GM18517 (cell line): ENCODE results near the gene ZIM2.

Experiments used
- ATAC-seq: cut with Tn5 transposase; IDR thresholded peaks from one replicate; pipeline ENCODE4 v1.9.1; 2021; ENCODE audit warnings: mild to moderate bottlenecking, moderate library complexity; ENCODE audit not compliant: unreplicated experiment

Gene ZIM2

DNA sequence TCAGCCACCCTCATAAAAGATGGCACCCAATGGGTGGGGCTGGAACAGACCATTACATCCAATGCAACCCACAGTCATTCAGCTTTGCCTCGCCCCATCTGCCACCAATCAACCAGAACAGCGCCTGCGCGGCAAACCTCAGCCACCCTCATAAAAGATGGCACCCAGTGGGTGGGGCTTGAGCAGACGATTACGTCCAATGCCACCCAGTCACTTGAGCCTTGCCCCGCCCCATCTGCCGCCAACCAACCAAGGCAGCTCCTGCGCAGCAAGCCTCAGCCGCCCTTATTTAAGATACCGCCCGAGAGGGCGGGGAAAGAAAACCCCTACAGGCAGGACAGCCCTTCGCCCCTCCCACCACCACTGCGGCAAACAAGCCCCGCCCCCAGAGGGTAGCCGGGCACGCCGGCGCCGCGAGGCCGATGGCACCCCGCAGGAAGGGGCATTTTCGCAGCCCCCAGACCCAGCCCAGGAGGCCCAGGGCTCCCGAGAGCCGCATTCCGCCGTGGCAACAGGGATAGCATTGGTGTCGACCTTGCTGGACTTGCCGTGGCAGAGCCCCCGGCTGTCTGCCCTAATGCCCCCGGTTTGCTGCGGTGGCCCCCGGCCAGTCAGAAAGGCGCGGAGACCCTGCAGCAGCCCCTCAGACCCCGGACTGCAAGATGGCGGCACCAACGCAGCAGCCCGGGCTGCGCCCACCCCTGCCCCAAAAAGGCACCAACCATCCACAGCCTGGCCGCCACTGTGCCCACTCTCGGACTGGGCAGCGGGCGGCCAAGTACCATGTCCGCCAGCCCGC, 675 bp downstream of the ZIM2 start:
- ATAC-seq = no peak

DNA sequence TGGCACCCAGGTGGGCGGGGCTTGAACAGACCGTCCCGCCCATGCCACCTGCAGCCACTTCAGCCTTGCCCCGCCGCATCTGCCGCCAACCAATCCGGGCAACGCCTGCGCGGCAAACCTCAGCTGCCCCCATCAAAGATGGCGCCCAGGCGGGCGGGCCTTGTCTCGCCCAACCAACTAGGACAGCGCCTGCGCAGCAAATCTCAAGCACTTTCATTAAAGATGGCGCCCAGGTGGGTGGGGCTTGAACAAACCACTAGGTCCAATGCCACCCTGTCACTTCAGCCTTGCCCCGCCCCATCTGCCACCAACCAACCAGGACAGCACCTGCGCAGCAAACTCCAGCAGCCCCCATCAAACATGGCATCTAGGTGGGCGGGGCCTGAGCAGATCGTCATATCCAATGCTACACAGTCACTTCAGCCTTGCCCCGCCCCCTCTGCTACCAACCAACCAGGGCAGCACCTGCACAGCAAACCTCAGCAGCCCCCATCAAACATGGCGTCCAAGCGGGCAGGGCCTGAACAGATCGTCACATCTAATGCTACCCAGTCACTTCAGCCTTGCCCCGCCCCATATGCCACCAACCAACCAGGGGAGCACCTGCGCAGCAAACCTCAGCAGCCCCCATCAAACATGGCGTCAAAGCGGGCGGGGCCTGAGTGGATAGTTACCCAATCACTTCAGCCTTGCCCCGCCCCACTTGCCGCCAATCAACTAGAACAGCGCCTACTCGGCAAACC, 1.4 kb downstream of the ZIM2 start:
- no peak for ATAC-seq

DNA sequence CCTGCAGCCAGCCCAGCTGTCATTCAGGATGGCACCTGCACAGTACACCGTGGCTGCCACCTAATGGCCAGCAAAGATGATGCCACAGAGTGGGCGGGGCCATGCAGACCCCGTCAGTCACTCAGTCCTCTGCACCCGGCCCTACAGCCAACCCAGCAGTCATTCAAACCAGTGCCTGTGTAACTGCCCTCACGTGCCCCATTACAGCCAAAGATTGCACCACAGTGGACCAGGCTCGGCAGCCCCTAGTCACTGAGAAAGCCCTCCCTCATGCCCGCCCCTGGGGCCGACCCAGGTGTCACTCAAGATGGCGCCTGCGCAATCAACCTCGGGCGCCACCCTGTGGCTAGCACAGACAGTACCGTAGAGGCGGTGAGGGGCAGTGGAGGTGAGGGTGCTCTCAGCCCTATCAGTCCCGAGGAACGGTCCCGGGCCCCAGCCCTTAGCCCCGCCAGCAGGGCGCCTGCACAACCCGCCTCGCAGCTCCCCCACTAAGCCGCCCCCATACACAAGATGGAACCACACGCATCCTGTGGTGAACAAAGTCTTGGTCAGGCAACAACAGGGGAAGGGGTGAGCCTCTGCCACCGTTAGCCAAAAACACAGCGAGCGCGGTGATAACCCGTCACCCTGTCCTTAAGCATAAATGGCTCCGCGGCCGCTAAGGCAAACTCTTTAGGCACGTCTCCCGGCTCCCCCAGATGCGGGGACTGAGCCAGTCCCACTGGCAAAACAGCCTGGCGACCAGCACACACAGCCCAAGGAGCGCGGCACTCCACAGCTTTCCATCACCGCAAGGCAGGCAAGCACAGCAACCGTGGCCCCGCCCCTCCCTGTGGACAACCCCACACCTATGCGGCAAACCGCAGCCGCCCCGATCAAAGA, 2.3 kb downstream of the ZIM2 start:
- ATAC-seq = no peak

DNA sequence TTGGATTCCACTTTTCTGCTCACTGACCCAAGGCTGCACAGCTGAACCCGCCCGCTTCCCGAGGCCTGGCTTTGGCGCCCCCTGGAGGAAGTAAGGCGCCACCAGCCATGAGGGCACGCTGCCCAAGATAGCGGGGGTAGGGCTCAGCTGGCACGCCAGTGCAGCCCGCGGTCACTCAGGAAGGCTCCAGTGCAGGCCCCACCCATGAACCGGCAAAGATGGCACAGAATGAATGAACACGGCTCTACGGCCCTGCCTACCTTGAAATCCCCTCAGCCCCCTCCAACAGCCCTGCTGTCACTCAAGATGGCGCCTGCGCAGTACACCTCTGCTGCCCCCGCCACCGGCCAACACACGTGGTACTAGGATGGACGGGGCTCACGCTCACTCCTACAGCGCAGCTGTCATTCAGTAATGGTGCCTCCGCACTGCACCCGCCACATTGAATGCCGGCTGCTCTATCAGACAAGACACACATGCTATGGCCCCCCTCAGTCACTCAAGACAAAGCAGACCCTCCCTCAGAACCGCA, 3.0 kb downstream of the ZIM2 start:
- no peak for ATAC-seq

DNA sequence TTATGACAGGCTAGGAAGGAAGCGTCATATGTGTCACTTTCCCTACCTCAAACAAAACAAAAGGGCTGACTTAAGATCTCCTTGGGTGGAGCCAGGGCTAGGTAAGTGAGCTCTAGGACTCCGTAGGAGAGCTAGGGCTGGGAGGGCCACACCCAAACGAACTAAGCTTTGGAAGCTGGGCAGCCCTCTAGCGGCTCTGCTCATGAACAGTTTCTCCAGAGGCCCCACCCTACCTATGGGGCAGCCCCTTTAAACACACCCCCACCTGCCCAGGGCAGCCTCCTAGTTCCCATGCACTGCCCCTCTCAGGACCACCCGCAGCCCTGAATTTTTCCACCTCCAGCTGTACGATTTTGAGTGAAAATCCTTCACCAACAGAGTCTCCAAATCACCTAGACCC, 3.5 kb downstream of the ZIM2 start:
- no peak for ATAC-seq

DNA sequence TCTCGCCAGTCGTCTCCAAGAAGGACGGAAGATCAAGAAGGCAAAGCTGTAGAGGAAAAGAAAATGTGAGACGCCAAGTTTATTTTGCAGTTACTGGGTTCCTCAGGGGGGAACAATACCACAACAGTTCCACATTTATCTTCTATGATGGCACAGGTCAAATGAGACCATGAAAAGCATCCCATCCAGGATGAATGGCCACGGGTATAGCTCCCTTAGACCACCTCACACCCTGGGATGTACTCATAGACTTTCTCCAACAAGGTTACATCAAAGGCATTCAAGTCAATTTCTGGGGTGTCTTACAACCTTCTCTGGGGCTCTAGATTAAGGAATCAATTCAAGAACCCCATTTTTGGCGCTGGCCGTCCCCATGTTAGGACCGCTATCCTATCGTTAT, 4.5 kb downstream of the ZIM2 start:
- ATAC-seq = no peak

DNA sequence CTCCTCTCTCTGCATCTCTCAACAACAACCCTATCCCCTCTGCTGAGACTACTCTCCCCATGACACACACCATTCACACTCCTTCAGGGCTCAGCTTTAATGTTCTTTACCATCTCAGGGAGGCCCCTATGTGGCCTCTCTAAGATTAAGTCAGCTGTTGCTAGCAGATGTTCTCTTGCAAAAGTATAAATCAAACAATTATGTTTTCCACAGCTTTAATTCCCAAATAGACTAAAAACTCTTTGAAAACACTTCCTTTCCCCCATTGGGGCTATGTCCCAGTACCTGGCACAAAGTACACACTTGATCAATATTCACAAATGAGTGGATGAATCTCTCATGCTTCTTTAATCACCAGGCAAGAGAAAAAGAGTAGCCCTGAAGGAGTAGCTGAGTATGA, 5.1 kb downstream of the ZIM2 start:
- ATAC-seq = no peak

DNA sequence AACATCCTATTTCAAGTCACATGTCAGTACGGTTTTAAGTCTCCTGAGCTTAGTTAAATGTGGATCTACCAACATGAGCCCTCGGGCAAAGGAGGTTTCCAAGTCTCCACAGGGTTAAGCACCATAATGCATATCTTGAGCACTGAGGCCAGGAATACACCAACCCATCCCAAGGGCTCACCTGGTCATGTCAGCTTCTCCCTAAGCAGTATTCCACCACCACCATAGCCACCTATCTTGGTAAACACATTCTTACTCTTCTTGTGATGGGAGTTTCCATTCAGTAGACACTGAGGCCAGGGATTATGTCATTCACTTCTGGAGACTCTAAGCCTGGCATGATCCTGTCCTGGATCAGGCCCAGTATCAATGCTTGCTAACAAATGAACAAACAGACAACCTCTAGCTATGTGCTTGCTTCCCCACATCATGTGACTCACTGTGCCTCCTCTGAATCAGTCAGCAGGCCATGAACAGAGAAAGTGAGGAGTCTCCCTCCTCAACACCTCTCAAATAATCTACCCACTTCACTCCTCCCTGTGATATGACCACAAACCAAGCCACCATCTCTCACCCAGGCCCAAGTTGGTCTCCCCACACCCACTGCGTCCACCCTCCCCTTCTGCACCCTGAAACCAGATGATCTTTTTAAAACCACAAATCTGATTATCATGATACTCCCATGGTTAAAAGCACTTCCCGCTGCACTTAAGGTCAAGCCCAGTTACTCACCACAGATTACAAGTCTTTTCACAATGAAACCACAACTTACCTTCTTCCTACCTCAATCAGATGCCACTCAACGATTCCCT, 5.8 kb downstream of the ZIM2 start:
- ATAC-seq = no peak

DNA sequence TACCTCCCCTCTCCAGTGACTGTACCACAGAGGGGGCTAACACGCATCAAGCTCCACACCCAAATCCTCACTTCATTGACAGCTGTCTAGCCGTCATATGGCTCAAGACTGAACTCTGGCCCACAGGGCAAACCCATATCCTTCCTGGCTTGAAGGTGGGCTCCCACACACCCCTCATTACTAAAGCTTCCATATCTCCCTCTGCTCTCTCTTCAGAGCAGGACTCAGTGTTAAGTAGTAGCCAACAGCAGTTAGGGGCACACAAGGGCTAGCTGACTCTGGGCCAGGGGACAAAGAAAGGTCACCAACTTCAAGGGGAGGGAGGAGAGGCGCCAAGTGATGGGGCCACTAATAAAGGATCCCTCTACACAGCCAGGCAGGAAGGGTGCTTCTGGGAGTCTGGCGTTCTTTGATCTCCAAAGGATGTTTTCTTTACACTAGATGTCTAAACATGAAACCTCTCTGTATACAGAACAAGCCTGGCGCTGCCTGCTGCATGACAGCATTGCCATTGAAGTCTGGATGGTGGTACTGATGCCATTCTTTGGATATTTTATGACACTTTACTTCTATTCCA, 8.1 kb downstream of the ZIM2 start:
- no peak for ATAC-seq

DNA sequence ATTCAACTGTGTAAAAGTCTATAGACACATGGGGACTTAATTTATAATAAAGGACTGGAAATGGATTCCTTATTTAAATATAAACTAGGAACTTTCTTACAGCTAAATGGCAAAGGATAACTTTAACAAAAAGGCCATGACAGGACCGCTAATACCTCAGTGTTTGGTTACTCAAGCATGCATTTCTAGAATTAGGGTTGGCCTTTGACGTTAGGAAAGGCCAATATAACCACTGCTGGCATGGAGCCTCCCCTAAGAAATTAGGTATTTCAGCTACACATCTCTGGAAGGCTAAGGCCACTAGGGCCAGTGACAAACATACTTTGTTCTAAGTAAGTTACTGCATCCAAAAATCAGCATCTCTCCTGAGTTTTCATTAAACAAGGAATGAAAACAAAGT, 9.3 kb downstream of the ZIM2 start:
- ATAC-seq = no peak

DNA sequence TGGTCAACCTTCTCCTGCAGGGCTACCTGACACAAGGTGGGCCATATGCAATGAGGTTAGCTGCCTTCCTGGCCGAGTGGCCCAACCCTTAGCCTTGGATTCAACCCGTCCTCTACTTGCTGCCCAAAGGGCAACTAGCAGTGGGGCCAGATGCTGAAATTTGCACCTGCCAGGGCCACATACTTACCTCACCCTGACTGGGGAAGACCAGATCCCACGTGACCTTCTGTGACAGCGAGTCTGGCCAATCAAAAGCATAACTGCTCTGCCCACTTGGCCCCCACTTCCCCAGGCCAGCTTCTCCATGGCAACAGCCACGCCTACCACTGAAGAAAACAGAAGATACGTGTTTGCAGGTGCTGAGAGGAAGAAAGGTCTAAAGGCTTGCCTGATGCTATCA, 10.9 kb downstream of the ZIM2 start:
- no peak for ATAC-seq

DNA sequence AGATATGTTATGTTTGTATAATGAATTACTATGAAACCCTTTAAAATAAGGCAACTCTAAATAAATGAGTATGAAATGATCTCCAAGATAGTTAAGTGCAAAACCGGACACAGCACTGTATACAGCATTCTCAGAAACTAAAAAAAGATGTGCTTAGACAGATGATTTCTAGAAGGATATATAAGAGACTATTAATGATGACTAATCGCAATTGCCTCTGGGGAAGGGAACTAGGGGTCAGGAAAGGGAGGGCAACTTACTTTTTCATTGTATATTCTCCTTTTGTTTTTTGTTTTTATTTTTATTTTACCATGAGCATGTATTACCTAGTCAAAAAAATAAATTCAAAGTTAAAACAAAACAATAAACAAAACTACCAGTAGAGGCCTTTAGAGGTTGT, 12.8 kb downstream of the ZIM2 start:
- no peak for ATAC-seq

DNA sequence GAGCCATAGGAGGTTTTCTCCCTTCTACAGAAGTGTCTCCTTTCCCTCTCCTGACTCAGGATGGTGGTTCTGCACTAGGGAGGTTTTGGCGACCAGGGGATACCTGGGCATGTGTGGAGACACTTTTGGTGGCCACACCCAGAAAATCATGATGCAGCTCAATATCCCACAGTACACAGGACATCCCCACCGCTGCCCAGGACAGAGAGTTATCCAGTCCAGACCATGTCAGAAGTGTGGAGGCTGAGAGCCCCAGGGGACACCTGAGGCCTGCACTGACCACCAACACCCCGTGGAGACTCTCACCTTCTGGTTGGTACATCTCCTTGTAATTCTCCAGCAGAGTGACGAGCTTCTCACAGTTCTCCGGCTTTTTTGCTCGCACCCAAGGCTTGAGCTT, 16.6 kb downstream of the ZIM2 start:
- ATAC-seq = no peak

DNA sequence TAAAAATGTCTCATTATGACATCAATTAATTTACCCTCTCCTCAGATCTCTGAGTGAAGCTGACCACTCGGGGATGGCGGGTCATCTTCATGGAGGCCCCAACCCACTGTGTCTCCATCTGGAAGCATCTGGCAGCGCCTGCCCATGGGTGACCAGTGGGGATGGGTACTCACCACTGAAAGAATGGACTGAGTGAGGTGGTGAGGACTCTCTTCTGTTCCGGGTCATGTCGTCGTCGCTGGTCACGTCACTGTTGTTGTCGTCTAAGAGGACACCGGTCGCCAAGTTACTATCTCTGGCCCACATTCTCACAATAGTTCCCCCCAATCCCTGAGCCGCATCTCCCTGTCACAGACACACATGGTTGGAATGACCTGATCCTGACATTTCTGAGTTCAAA, 17.1 kb downstream of the ZIM2 start:
- ATAC-seq = no peak

DNA sequence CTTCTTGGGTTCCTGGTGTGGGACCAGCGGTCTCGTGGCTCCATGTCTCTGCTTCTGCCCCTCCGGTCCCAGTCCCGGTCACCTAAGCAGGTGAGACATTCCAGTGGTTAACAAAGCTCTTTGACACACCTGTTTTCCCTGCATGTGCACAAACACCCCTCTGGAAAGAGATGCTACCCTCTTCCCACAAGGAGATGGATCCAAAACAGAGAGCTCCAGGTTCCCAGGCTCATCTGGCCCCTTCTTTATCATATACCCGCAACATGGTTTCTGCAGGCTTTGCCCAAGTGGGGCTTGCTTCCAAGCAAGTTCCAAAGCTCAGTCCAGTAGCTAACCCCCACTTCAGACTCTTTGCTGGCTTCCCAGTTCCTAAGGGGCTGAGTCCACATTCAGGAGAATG, 17.8 kb downstream of the ZIM2 start:
- no peak for ATAC-seq

DNA sequence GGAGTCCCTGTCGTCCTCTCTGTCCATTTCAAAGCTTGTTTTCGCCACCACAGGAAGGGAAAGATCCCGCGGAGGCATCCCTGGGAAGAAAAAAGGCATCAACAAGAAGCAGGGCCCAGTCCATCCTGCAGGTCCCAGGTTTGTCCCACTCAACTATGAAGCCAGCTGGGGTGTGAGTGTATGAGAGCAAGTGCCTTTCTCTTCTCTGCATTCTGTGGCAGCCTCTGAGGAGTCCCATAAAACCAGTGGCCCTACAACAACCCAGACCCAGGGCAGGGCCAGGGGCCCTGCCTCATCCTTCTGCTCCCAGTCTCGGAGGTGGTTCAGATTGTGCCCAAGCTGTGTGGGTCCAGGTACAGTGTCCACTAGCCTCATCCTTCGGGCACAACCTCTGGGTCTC, 18.9 kb downstream of the ZIM2 start:
- ATAC-seq = no peak

DNA sequence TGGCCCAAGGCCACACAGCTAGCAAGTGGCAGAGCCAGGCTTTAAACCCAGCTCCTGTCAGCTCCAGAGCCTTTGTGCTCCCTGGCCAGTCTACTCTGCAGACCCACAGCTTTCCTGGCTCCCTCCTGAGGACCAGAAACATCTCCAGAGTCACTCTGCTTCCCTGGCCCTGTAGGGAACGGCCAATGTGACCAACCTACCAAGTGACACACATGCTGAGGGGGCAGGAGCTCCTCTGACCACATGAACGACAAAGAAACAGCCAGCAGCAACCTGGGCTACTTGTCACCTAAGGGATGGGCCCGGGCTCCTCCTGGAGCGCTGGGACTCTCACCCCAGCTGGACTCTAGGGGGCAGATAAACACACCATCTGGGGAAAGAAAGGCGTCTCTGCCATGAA, 19.3 kb downstream of the ZIM2 start:
- no peak for ATAC-seq

DNA sequence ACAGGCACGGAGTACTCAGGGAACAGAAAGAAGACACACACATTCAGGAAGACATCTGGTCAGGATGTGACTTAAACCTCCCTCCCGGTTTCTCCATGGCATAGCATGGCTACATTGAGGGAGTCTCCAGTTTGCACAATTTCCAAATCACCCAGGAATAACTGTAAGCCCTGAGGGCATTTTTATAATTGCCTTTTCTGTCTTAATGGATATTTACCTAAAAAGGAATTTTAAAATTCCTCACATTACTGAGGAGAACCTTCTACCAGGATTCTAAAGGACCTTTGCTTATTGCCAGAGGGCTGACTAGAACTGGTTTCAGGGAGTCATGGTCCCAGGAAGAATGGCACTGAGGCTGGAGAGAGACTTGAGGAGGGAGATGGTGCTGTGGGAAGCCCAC, 21.4 kb downstream of the ZIM2 start:
- ATAC-seq = no peak

DNA sequence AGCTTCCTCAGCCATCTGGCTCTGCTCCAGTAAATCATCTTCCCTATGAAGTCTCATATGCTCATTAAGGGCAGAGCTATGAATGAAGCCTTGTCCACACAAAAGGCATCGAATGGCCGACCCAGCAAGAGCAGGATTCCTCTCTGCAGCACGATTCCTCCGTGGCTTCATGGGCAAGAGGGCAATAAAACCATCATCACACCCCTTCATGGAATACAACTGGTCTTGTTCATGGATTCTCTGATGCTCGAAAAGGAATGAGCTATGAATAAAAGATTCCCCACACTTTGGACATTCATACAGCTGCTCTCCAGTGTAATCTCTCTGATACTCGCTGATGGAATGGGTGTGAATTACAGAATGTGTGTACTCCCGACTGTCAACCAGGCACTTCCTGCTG, 25.9 kb downstream of the ZIM2 start:
- no peak for ATAC-seq

DNA sequence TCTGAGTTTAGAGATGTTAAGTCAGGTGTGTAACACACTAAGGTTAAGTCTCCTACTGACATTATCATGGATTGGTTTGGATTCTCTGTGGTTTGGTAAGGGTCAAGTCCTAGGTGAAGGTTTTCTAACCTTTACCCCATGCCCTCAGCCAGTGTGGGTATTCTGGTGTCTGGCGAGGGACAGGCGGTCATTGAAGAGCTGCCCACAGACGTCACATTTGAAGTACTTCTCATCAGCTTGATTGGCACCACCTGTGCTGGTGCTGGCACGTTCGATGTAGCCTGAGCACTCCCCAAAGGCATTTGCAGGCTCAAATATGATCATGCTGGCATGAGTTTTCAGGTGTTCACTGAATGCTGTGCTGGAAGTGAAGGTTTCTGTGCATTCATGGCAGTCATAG, 27.0 kb downstream of the ZIM2 start:
- ATAC-seq = no peak
